D721Med (cell line): ENCODE measurements around the gene FAM107B.

Experiments
- DNase-seq: peaks from one replicate; pipeline ENCODE4 v3.0.0; 2011; ENCODE audit warnings: low spot score; ENCODE audit not compliant: insufficient read length
- FAIRE-seq: peaks from 2 replicates; lab custom pipeline; 2011; peaks lifted over from hg19 to GRCh38; lab: Jason Lieb, UNC
- TF ChIP-seq, protein P1 (sequence below): IDR thresholded peaks from 2 replicates; pipeline ENCODE4 v1.5.1; 2012; ENCODE audit warnings: mild to moderate bottlenecking, control low read depth; ENCODE audit not compliant: insufficient read depth; ENCODE audit errors: missing control alignments

FAM107B gene

DNA sequence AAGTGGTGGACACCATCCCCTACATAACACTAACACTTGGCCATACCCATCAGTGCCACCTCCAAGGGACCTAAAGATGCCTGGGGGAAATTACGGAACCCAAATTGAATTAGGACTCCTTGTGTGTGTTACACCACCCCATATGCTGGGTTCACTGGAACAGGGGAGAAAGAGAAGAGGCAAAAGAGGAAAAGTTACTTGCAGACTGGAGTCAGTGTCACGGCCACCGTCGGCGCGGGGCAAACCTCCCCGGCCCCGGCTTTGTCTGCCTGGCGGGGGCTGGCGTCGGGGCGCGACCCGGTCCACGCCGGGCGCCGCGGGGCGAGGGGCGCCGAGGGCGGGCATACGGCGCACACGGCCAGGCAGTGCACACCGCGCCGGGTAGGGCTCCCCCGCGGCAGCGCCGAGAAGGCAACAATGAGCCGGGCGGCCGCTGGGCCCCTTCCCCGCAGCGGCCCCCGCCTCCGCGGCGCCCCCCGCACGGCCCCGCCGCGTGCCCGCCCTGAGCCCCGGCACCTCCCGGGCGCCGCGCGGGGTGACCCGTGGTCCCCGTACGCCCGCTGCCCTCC lies 171.1 kb downstream of the FAM107B start:
- FAIRE-seq = no peak
- TF ChIP-seq, protein P1, sequence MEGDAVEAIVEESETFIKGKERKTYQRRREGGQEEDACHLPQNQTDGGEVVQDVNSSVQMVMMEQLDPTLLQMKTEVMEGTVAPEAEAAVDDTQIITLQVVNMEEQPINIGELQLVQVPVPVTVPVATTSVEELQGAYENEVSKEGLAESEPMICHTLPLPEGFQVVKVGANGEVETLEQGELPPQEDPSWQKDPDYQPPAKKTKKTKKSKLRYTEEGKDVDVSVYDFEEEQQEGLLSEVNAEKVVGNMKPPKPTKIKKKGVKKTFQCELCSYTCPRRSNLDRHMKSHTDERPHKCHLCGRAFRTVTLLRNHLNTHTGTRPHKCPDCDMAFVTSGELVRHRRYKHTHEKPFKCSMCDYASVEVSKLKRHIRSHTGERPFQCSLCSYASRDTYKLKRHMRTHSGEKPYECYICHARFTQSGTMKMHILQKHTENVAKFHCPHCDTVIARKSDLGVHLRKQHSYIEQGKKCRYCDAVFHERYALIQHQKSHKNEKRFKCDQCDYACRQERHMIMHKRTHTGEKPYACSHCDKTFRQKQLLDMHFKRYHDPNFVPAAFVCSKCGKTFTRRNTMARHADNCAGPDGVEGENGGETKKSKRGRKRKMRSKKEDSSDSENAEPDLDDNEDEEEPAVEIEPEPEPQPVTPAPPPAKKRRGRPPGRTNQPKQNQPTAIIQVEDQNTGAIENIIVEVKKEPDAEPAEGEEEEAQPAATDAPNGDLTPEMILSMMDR = no peak
- no peak for DNase-seq

GRCh38 chr10:14602807-14603533 lies 171.7 kb downstream of the FAM107B start:
- FAIRE-seq (no peak), DNase-seq (no peak)
- TF ChIP-seq, protein P1 = no peak

DNA sequence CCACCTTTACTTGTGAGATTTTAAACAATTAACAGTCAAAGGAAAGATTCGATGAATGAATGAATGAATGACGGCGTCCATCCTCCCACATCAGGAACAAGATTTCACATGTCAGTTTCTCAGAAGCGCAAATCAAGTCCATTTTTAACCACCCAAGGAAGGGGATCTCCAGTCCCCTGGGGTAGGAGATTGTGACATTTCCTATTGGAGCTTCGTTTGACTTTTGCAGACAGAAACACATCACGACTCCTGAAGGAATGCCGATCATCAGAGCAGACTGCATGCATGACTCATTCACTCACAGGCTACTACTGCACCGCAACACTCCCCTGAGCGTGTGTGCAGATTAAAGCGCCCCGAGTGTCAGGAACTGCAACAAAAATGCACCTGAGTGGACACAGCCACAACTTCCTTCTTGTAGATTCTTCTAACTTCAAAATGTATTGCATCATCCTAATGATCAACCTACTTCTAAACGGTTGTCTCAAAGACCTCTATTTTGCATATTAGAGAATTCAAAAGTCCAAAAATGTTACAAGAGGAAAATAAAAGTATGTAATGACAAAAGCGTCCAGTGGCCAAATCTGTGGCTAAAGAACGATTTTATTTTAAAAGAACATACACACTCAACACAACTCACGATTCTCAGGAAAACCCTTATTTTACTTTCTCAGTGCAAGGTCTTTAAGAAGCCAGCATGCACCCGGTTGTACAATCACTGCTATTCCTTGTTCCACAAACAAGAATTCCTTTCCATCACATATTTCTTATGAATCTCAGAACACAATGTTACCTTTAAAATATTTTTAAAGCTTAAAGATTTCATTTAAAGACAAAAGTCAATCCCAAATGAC lies 172.6 kb downstream of the FAM107B start:
- FAIRE-seq = no peak
- TF ChIP-seq, protein P1 = no peak
- no peak for DNase-seq

DNA sequence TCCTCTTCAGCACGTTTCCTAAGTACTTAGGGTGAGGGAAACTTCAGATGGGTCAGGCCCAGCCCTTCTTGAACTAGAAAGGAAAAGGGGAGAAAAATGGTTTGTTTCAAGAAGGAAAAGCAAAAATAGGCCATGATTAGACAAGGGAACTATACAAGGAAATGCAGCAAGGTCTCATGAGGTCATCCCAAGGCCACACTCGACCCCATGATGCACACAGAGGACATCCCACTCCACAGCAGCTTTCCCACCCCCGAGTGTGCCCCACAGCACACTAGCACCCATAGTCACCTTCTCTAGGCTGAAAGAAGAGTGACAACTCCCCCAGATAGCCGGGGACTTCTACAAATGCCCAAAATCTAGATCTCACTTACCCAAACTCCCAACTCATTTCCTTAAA lies 173.4 kb downstream of the FAM107B start:
- DNase-seq (no peak), FAIRE-seq (no peak)
- TF ChIP-seq, protein P1 = no peak

GRCh38 chr10:14600065-14600464 lies 174.6 kb downstream of the FAM107B start:
- FAIRE-seq = no peak

DNA sequence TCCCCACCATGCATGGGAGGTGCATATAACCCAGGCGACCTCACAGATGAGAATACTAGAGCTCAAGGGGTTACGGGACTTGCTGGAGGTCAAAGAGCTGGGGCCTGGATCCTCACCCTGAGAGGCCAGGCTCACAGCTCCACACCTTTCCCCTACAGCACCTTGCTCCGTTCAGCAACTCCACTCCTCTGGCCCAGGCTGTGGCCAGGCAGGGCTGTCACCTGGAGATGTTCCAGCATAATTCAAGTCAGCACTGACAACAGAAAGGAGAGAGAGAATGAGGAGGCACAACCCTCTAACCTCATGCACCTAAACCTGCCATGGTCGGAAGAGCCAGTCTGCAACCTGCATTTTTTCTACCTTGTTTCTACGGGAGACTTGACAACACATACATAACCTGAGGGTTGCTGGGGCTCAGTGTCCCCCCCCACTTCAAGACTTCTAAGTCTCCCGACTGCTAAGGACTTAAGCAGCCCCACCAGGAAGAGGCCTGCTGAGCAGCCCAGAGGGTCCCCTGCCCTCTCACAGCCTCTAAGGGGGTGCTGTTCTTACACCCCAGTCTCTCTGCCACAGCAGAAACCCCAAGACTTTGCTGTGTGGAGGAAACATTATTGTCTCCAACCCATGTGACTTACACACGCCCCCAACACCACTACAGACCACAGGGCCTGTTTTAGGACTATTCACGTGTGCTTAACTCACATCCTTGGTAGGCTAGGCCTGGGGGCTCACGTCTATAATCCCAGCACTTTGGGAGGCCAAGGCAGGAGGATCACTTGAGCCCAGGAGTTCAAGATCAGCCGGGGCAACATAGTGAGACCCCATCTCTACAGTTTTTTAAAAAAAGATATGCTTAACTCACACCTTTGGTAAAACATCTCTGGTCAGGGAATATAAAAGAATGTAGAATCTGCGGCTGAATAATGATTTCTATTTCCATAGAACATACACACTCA lies 175.6 kb downstream of the FAM107B start:
- no peak for DNase-seq
- no peak for FAIRE-seq
- TF ChIP-seq, protein P1 = no peak

More at GRCh38 chr10:14600065-14600464, 174.6 kb downstream of the FAM107B start:
- TF ChIP-seq, protein P1 = no peak
- no peak for DNase-seq
